CD8-positive, alpha-beta memory T cell (primary cell): ENCODE results near the gene LCE1E. TPM values are rescaled to one million over a fixed set of nuclear protein-coding genes. Genes with fewer than 3 reads are reported as not detected.

Experiments
- CTCF ChIA-PET: fragments of 350-600 bp; sonication (Branson Sonifier 250); formaldehyde crosslinking; loops from one replicate; lab custom pipeline; 2021; ENCODE audit warnings: antibody characterized with exemption; lab: Charles Lee
- POLR2A ChIA-PET: fragments of 350-600 bp; sonication (Branson Sonifier 250); formaldehyde crosslinking; loops from one replicate; lab custom pipeline; 2021; ENCODE audit warnings: antibody characterized with exemption; lab: Charles Lee
- DNase-seq, 5 donors: peaks; one replicate each; pipeline versions ENCODE4 v3.0.0 to v3.0.0-alpha.2; 2020 to 2022; ENCODE audit warnings: mixed read lengths in 1 of 5
- H3K27ac ChIP-seq: one replicate; pipeline ENCODE4 v1.7.0; 2013; ENCODE audit warnings: low read depth, mild to moderate bottlenecking, low read length, moderate library complexity
- H3K27me3 ChIP-seq: 2 replicates; pipeline ENCODE4 v1.7.0; 2013; ENCODE audit warnings: low read length, mild to moderate bottlenecking; ENCODE audit not compliant: insufficient read depth, poor library complexity, severe bottlenecking
- H3K36me3 ChIP-seq: 2 replicates; pipeline ENCODE4 v1.7.0; 2013; ENCODE audit warnings: mild to moderate bottlenecking, low read length, moderate library complexity; ENCODE audit not compliant: insufficient read depth
- H3K4me1 ChIP-seq: 2 replicates; pipeline ENCODE4 v1.7.0; 2013; ENCODE audit warnings: mild to moderate bottlenecking, low read length, moderate library complexity; ENCODE audit not compliant: insufficient read depth
- H3K4me3 ChIP-seq: 2 replicates; pipeline ENCODE4 v1.7.0; 2013; ENCODE audit warnings: mild to moderate bottlenecking, low read length
- H3K9me3 ChIP-seq: 2 replicates; pipeline ENCODE4 v1.7.0; 2013; ENCODE audit warnings: mild to moderate bottlenecking, low read length
- H3K27ac Mint-ChIP-seq, 8 donors: one replicate each; pipeline ENCODE4 v1.8.0; 2020 to 2021; ENCODE audit warnings: mixed read lengths in 8 of 8, mild to moderate bottlenecking in 6 of 8, inconsistent platforms in 3 of 8, moderate library complexity in 3 of 8
- H3K27me3 Mint-ChIP-seq, 2 donors: one replicate each; pipeline ENCODE4 v1.8.0; 2020 to 2021; ENCODE audit warnings: mixed read lengths in 2 of 2, mild to moderate bottlenecking in 1 of 2, moderate library complexity in 1 of 2
- H3K36me3 Mint-ChIP-seq, 3 donors: one replicate each; pipeline ENCODE4 v1.8.0; 2020 to 2021; ENCODE audit warnings: mixed read lengths in 3 of 3, inconsistent platforms in 1 of 3, mild to moderate bottlenecking in 1 of 3
- H3K4me1 Mint-ChIP-seq, 3 donors: one replicate each; pipeline ENCODE4 v1.8.0; 2020 to 2021; ENCODE audit warnings: mixed read lengths in 3 of 3, inconsistent platforms in 1 of 3, mild to moderate bottlenecking in 1 of 3
- H3K4me3 Mint-ChIP-seq, 7 donors: one replicate each; pipeline ENCODE4 v1.8.0; 2020 to 2021; ENCODE audit warnings: mixed read lengths in 7 of 7, mild to moderate bottlenecking in 6 of 7, moderate library complexity in 4 of 7, inconsistent platforms in 2 of 7
- H3K9me3 Mint-ChIP-seq, 5 donors: one replicate each; pipeline ENCODE4 v1.8.0; 2020 to 2022; ENCODE audit warnings: mixed read lengths in 5 of 5, mild to moderate bottlenecking in 3 of 5, moderate library complexity in 2 of 5, inconsistent platforms in 1 of 5
- polyA plus RNA-seq: library from polyadenylated mRNA; unstranded; fragments of 300-500 nt; fragmentation: Illumina TruSeq; gene quantifications from one replicate; pipeline ENCODE4 v1.2.3, GENCODE V29; 2021
- total RNA-seq, 2 experiments: library from RNA; stranded (reverse); gene quantifications; one replicate each; pipeline ENCODE4 v1.2.3, GENCODE V29; 2021

The LCE1E gene
- total and polyA plus RNA-seq, 3 experiments from 2014 or later = not detected

DNA sequence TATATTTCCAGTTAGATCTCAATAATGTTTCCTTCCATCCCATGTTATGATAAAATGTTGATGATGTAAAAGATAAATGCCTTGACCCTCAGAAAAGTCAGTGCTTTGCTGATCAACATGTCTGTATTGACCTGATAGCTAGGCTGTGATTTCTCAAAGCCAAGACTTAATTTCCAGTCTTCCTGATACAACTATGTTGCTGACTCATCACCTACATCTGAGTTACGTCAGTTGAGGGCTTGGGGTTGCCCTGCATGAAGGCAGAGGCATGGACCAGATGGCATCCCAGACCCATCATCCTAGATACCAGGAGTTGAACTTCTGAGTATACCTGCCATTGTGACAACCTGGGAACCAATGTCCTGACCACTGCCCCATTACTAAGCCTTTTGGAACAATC, 15.3 kb downstream of the LCE1E start:
- H3K27ac ChIP-seq = no peak overlapping the region
- no peak overlapping the region for H3K4me3 ChIP-seq
- no peaks in the 10 kb centered on the region for H3K27me3 ChIP-seq
- no peak for DNase-seq
- no peaks in the 10 kb centered on the region for H3K36me3 Mint-ChIP-seq
- no peaks in the 10 kb centered on the region for H3K4me1 Mint-ChIP-seq
- no peak overlapping the region for H3K4me3 Mint-ChIP-seq
- no peaks in the 10 kb centered on the region for H3K4me1 ChIP-seq
- CTCF ChIA-PET = no interaction called here
- H3K9me3 ChIP-seq = no peaks in the 10 kb centered on the region
- no peak overlapping the region for H3K27ac Mint-ChIP-seq
- POLR2A ChIA-PET = no interaction called here
- H3K36me3 ChIP-seq = no peaks in the 10 kb centered on the region
- no peaks in the 10 kb centered on the region for H3K9me3 Mint-ChIP-seq
- peaks cover 4 to 37% of the 10 kb centered on the region in 2 donors for H3K27me3 Mint-ChIP-seq

DNA sequence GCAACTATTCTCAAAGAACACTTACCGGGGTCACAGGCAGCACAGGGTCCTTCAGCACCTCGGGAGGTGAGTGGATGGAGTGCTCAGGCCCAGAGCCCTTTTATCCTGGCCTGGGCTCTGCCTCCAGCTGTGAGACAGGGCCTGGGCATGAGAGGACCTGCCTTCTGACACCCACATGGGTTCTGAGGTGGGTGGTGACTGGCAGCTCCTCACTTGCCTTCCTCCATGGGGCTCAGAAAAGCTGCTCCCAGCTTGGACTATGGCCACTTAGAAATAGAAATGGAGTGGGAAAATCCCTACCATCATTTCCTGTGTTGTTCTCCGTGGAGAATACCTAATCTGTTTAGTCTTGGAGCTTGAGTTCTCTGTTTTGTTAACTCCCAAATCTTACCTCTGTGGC, 20.5 kb downstream of the LCE1E start, which contains the start of gene LCE1C:
LCE1C (minus strand) TSS at position 76 of the 400 bp plus-strand sequence. CDS start 1,173 bp downstream, outside the sequence.
- Histone ChIP-seq H3K9me3 (no peaks in the 10 kb centered on the region), H3K4me1 (no peaks in the 10 kb centered on the region), H3K4me3 (no peak within 1 kb of the TSS), H3K27ac (no peak within 1 kb of the TSS), H3K36me3 (no peaks in the 10 kb centered on the region), H3K27me3 (no peaks in the 10 kb centered on the region)
- ChIA-PET CTCF (no interaction called here), POLR2A (no interaction called here)
- H3K27me3 Mint-ChIP-seq = peaks cover 0 to 38% of the 10 kb centered on the region in 2 donors
- no peak for DNase-seq
- no peaks in the 10 kb centered on the region for H3K36me3 Mint-ChIP-seq
- H3K9me3 Mint-ChIP-seq = peaks cover 0 to 2% (median 0%) of the 10 kb centered on the region in 5 donors
- H3K4me1 Mint-ChIP-seq = no peaks in the 10 kb centered on the region
- no peak within 1 kb of the TSS for H3K4me3 Mint-ChIP-seq
- H3K27ac Mint-ChIP-seq = no peak within 1 kb of the TSS

- DNase-seq = no peak
- H3K9me3 ChIP-seq = no peaks in the 10 kb centered on the region
- no peak overlapping the region for H3K4me3 ChIP-seq
- ChIA-PET CTCF (no interaction called here), POLR2A (no interaction called here)
- no peak overlapping the region for H3K27ac Mint-ChIP-seq
- H3K4me1 ChIP-seq = no peaks in the 10 kb centered on the region
- no peak overlapping the region for H3K27ac ChIP-seq
- no peaks in the 10 kb centered on the region for H3K36me3 ChIP-seq
- H3K27me3 Mint-ChIP-seq = peaks cover 2 to 32% of the 10 kb centered on the region in 2 donors
- H3K27me3 ChIP-seq = no peaks in the 10 kb centered on the region
- no peak overlapping the region for H3K4me3 Mint-ChIP-seq
- H3K36me3 Mint-ChIP-seq = no peaks in the 10 kb centered on the region
- H3K9me3 Mint-ChIP-seq = peaks cover 0 to 2% (median 0%) of the 10 kb centered on the region in 5 donors
- H3K4me1 Mint-ChIP-seq = no peaks in the 10 kb centered on the region
Observed at GRCh38 chr1:152811050-152811449, 25.0 kb downstream of the LCE1E start.

GRCh38 chr1:152811671-152812070, 25.6 kb downstream of the LCE1E start, which contains the start of gene LCE1B:
Gene LCE1B (plus strand): TSS chr1:152811971. CDS start chr1:152812447, 476 bp downstream.
- H3K27ac Mint-ChIP-seq = no peak within 1 kb of the TSS
- Histone ChIP-seq H3K4me3 (no peak within 1 kb of the TSS), H3K27me3 (no peaks in the 10 kb centered on the region), H3K36me3 (no peaks in the 10 kb centered on the region), H3K4me1 (no peaks in the 10 kb centered on the region), H3K9me3 (no peaks in the 10 kb centered on the region), H3K27ac (no peak within 1 kb of the TSS)
- ChIA-PET CTCF (no interaction called here), POLR2A (no interaction called here)
- H3K9me3 Mint-ChIP-seq = peaks cover 0 to 2% (median 0%) of the 10 kb centered on the region in 5 donors
- no peak within 1 kb of the TSS for H3K4me3 Mint-ChIP-seq
- H3K4me1 Mint-ChIP-seq = no peaks in the 10 kb centered on the region
- H3K36me3 Mint-ChIP-seq = no peaks in the 10 kb centered on the region
- H3K27me3 Mint-ChIP-seq = peaks cover 2 to 30% of the 10 kb centered on the region in 2 donors
- DNase-seq = no peak

DNA sequence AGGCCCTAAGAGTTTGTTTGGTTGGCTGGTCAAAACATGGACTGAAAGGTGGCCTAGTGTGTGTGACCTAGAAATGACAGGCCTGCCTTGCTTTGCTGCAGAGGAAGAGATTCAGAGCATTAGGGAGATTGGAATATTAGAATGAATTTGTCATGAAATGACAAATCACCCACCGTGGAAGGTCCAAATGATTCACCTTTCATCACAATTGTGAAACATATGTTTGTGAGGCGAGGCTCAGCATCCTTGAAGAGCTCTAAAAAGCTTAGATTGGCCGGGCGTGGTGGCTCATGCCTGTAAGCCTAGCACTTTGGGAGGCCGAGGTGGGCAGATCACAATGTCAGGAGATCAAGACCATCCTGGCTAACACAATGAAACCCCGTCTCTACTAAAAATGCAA, 31.3 kb downstream of the LCE1E start:
- Mint-ChIP-seq H3K36me3 (no peaks in the 10 kb centered on the region), H3K9me3 (no peaks in the 10 kb centered on the region), H3K4me3 (no peak overlapping the region), H3K4me1 (no peaks in the 10 kb centered on the region), H3K27ac (no peak overlapping the region), H3K27me3 (peaks cover 7 to 20% of the 10 kb centered on the region in 2 donors)
- H3K9me3 ChIP-seq = no peaks in the 10 kb centered on the region
- no peaks in the 10 kb centered on the region for H3K4me1 ChIP-seq
- H3K4me3 ChIP-seq = no peak overlapping the region
- H3K27me3 ChIP-seq = no peaks in the 10 kb centered on the region
- POLR2A ChIA-PET = no interaction called here
- no peaks in the 10 kb centered on the region for H3K36me3 ChIP-seq
- no peak overlapping the region for H3K27ac ChIP-seq
- DNase-seq = no peak
- CTCF ChIA-PET = no interaction called here

DNA sequence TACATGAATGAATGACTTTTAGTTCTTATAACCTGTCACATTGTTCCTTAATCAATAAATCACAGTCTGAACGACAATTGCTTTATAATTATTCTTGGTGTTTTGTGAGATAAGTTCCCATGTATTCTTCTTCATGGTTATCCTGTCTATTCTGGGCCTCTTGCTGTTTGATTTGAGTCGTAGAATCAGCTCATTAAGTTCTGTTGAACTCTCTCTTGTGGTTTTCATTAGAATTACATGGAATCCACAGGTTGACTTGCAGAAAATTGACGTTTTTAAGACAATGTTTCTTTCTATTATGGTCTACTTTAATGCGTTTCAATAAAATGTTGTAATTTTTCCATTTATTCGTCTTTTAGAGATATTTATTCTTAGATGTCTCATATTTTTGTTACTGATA, 37.2 kb downstream of the LCE1E start:
- no peak for DNase-seq
- POLR2A ChIA-PET = no interaction called here
- no peak overlapping the region for H3K27ac ChIP-seq

GRCh38 chr1:152824964-152825363, 38.9 kb downstream of the LCE1E start:
- H3K27ac ChIP-seq = no peak overlapping the region
- POLR2A ChIA-PET = no interaction called here
- no peaks in the 10 kb centered on the region for H3K36me3 ChIP-seq
- no peaks in the 10 kb centered on the region for H3K9me3 ChIP-seq
- DNase-seq = no peak
- CTCF ChIA-PET = no interaction called here
- H3K4me1 ChIP-seq = no peaks in the 10 kb centered on the region
- H3K4me3 ChIP-seq = no peak overlapping the region
- H3K27ac Mint-ChIP-seq = no peak overlapping the region
- H3K36me3 Mint-ChIP-seq = no peaks in the 10 kb centered on the region
- H3K4me1 Mint-ChIP-seq = no peaks in the 10 kb centered on the region
- H3K4me3 Mint-ChIP-seq = no peak overlapping the region
- peaks cover 13 to 49% of the 10 kb centered on the region in 2 donors for H3K27me3 Mint-ChIP-seq
- peaks cover 5% of the 10 kb centered on the region for H3K27me3 ChIP-seq
- H3K9me3 Mint-ChIP-seq = peaks cover 0 to 2% (median 0%) of the 10 kb centered on the region in 5 donors

More for the DNA sequence above, 37.2 kb downstream of the LCE1E start:
- CTCF ChIA-PET = no interaction called here
- Mint-ChIP-seq H3K36me3 (no peaks in the 10 kb centered on the region), H3K27ac (no peak overlapping the region), H3K27me3 (peaks cover 8 to 34% of the 10 kb centered on the region in 2 donors), H3K9me3 (no peaks in the 10 kb centered on the region), H3K4me3 (no peak overlapping the region), H3K4me1 (no peaks in the 10 kb centered on the region)
- no peaks in the 10 kb centered on the region for H3K4me1 ChIP-seq
- H3K9me3 ChIP-seq = no peaks in the 10 kb centered on the region
- no peaks in the 10 kb centered on the region for H3K36me3 ChIP-seq
- H3K27me3 ChIP-seq = no peaks in the 10 kb centered on the region
- no peak overlapping the region for H3K4me3 ChIP-seq

DNA sequence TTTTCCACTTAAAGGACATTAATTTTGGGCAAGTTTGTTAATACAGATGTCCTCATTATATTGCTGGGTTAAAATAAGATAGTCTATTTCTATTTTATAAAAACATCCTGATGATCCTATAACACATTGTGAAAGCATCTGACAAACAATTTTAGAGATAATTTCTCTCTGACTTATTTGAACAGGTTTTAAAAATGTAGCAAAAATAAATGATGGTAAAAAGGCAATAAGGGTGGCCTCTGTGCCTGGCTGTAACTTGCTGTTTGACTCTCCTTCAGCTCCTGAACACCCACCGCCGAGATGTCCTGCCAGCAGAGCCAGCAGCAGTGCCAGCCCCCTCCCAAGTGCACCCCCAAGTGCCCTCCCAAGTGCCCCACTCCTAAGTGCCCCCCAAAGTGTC, 41.1 kb downstream of the LCE1E start, which contains the start of gene LCE1A:
LCE1A (plus strand) TSS at position 301 of the 400 bp plus-strand sequence; CDS start at position 301, 0 bp downstream.
- Mint-ChIP-seq H3K27ac (peak within 1 kb of the TSS in 1 of 8 donors; percentile 1), H3K27me3 (peaks cover 8 to 55% of the 10 kb centered on the region in 2 donors), H3K4me3 (no peak within 1 kb of the TSS), H3K9me3 (peaks cover 0 to 2% (median 0%) of the 10 kb centered on the region in 5 donors), H3K4me1 (no peaks in the 10 kb centered on the region), H3K36me3 (no peaks in the 10 kb centered on the region)
- Histone ChIP-seq H3K27ac (no peak within 1 kb of the TSS), H3K36me3 (no peaks in the 10 kb centered on the region), H3K4me3 (no peak within 1 kb of the TSS), H3K9me3 (no peaks in the 10 kb centered on the region), H3K27me3 (peaks cover 5% of the 10 kb centered on the region), H3K4me1 (no peaks in the 10 kb centered on the region)
- DNase-seq = no peak
- ChIA-PET POLR2A (no interaction called here), CTCF (no interaction called here)
